Stomach smooth muscle (tissue), 2 donors: ENCODE measurements around the gene PI4KA.
"Not testable (repeated sequence)": the region's sequence is repeated elsewhere in the genome, so short reads cannot be mapped to it uniquely, and the experiment has no call there.

Experiments
- H3K27ac ChIP-seq: one replicate; pipeline ENCODE4 v1.7.0; 2013; ENCODE audit warnings: mild to moderate bottlenecking, low read length, inconsistent platforms
- H3K27me3 ChIP-seq, 2 donors: one replicate each; pipeline ENCODE4 v1.7.0; 2013; ENCODE audit warnings: low read length in 2 of 2; ENCODE audit not compliant: insufficient read depth in 2 of 2, control insufficient read depth in 1 of 2
- H3K36me3 ChIP-seq, 2 donors: one replicate each; pipeline ENCODE4 v1.7.0; 2013; ENCODE audit warnings: low read length in 2 of 2; ENCODE audit not compliant: control insufficient read depth in 2 of 2, insufficient read depth in 2 of 2
- H3K4me1 ChIP-seq: one replicate; pipeline ENCODE4 v1.7.0; 2013; ENCODE audit warnings: low read length; ENCODE audit not compliant: control insufficient read depth, insufficient read depth
- H3K4me3 ChIP-seq, 2 donors: one replicate each; pipeline ENCODE4 v1.7.0; 2013; ENCODE audit warnings: low read length in 2 of 2
- H3K9ac ChIP-seq, 2 donors: one replicate each; pipeline ENCODE4 v1.7.0; 2013; ENCODE audit warnings: low read length in 2 of 2, mild to moderate bottlenecking in 1 of 2
- H3K9me3 ChIP-seq, 2 donors: one replicate each; pipeline ENCODE4 v1.7.0; 2013; ENCODE audit warnings: low read length in 2 of 2; ENCODE audit not compliant: control insufficient read depth in 2 of 2
- donor health status: healthy.
- donor health status: Pancreatic carcinoma.

Gene PI4KA

GRCh38 chr22:20728523-20729190 lies 130.0 kb downstream of the PI4KA start:
- Histone ChIP-seq H3K27me3 (no peaks in the 10 kb centered on the region), H3K4me3 (no peak overlapping the region), H3K27ac (no peak overlapping the region), H3K9ac (no peak overlapping the region), H3K4me1 (no peaks in the 10 kb centered on the region), H3K9me3 (no peaks in the 10 kb centered on the region), H3K36me3 (peaks cover 31 to 42% of the 10 kb centered on the region in 2 donors)

GRCh38 chr22:20727118-20728015 lies 131.2 kb downstream of the PI4KA start:
- Histone ChIP-seq H3K9me3 (no peaks in the 10 kb centered on the region), H3K9ac (no peak overlapping the region), H3K4me1 (no peaks in the 10 kb centered on the region), H3K27ac (no peak overlapping the region), H3K36me3 (peaks cover 31 to 42% of the 10 kb centered on the region in 2 donors), H3K27me3 (no peaks in the 10 kb centered on the region), H3K4me3 (no peak overlapping the region)

DNA sequence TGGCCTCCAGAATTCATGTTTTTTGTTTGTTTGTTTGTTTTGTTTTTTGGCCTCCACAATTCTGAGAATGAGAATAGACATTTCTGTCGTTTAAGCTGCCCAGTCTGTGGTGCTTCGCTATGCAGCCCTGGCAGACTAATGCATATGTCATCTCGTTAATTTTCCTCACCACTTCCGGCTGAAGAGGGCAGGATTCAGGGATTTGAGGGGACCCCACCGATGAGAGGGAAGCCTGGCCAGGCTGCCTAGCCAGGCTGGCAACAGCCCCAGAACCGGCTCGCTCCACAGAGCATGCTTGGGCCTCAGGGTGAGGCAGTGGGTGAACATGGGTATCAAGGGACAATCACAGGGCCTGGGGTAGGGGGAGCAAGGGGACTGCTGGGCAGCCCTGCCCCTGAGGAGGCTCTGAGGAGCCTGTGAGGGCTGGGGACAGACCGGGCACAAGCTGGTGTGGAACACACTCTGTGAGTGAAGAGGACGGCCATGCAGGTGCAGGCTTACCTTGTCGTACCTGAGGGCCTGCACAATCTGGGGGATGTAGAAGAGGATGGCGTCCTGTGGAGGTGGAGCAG lies 132.5 kb downstream of the PI4KA start:
- Histone ChIP-seq H3K27me3 (no peaks in the 10 kb centered on the region), H3K36me3 (peaks cover 35 to 48% of the 10 kb centered on the region in 2 donors), H3K27ac (no peak overlapping the region), H3K4me1 (no peaks in the 10 kb centered on the region), H3K9me3 (no peaks in the 10 kb centered on the region), H3K4me3 (no peak overlapping the region), H3K9ac (no peak overlapping the region)

- Histone ChIP-seq H3K4me3 (no peak overlapping the region), H3K27ac (no peak overlapping the region), H3K4me1 (no peaks in the 10 kb centered on the region), H3K9ac (no peak overlapping the region), H3K9me3 (no peaks in the 10 kb centered on the region), H3K27me3 (no peaks in the 10 kb centered on the region), H3K36me3 (peaks cover 35 to 51% of the 10 kb centered on the region in 2 donors)
Observed at GRCh38 chr22:20724676-20725454, 133.7 kb downstream of the PI4KA start.

DNA sequence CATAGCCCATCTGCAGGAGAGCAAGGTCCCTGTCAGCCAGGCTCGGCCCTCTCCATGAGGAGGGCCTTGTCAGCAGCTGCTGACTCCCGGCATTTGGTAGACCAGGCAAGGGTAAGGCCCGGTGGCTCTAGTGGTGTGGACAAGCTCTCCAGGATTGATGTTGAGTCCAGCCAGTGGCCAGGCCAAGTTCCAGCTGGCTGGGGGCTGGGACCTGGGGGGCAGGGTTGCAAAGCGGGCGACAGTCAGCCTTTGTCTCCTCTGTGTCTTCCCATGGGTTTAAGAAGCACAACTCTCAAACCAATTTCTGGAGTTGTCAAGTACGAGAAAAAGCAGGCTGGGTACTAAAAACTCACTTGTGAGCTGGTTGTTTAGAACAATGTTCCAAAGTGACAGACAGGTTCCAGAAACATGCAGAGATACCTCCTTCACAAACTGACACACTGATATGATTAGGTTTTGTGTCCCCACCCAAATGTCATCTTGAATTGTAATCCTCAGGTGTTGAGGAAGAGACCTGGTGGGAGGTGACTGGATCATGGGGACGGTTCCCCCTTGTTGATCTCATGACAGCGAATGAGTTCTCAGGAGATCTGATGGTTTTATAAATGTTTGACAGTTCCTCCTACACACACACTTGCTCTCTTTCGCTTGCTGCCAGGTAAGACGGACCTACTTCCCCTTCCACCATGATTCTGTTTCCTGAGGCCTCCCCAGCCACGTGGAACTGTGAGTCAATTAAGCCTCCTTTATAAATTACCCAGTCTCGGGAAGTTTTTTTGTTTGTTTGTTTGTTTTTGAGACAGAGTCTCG lies 137.0 kb downstream of the PI4KA start:
- Histone ChIP-seq H3K9ac (no peak overlapping the region), H3K36me3 (peaks cover 11 to 25% of the 10 kb centered on the region in 2 donors), H3K27me3 (no peaks in the 10 kb centered on the region), H3K4me1 (no peaks in the 10 kb centered on the region), H3K9me3 (no peaks in the 10 kb centered on the region), H3K4me3 (no peak overlapping the region), H3K27ac (no peak overlapping the region)

DNA sequence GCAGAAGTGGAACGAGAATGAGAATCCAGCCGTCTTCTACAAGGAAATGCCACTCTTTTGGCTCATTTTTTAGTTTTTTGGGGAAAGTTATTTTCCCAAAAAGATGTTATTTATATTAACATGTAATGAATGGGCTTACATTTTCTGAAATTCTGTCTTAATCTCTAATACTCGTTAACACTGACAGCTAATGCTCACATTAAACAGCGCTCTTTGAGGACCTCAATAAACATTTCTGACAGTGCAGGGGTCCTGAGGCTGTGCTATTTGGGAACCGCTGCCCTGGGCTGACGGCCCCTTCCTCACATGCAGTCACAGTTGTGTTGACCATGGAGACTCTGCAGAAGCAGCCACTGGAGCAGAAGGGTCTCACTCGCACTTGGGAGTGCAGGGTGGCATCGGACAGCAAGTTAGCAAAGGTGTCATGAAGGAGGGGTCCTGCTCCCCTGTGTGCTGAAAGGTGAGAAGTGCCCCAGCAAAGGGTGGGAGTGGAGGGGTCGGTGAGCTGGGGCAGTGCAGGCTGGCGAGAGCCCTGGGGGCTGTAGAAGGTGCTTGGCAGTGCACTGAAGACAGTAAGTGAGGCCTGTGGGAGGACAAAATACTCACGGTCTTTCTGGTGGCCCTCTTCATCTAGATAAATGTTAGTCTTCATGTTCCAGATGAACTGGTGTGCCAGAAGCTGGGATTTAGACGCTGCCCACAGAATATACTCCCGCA lies 137.8 kb downstream of the PI4KA start:
- H3K36me3 ChIP-seq: peaks cover 7 to 18% of the 10 kb centered on the region in 2 donors
- H3K9ac ChIP-seq: no peak overlapping the region
- no peak overlapping the region for H3K27ac ChIP-seq
- no peak overlapping the region for H3K4me3 ChIP-seq
- H3K27me3 ChIP-seq: no peaks in the 10 kb centered on the region
- no peaks in the 10 kb centered on the region for H3K4me1 ChIP-seq
- H3K9me3 ChIP-seq: no peaks in the 10 kb centered on the region

DNA sequence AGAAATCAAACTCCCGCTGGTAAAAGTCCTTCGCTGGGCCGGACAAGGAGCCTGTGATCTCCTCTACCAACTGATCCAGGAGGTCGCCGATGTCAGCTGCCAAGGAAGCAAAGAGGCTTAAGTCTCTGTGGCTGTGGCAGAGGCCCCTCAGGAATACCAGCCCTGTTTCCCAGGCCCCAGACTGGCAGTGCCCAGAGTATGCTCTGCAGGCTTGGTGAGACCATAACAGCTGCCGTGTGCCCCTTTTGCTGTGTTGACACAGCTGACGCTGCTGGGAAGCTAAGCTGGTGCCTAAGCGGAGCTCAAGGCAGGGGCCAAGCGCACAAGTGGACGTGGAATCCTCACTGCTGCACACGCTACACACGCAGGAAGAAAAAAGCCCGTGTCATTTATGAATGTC lies 139.9 kb downstream of the PI4KA start:
- not testable (repeated sequence) for H3K27me3 ChIP-seq, H3K4me1 ChIP-seq, H3K9ac ChIP-seq, H3K4me3 ChIP-seq, H3K27ac ChIP-seq, H3K9me3 ChIP-seq
- peaks cover 7 to 15% of the 10 kb centered on the region in 2 donors for H3K36me3 ChIP-seq

- peaks cover 7 to 15% of the 10 kb centered on the region in 2 donors for H3K36me3 ChIP-seq
- not testable (repeated sequence) for H3K9ac ChIP-seq, H3K9me3 ChIP-seq, H3K27me3 ChIP-seq, H3K27ac ChIP-seq, H3K4me3 ChIP-seq, H3K4me1 ChIP-seq
Observed at GRCh38 chr22:20717981-20718380, 140.6 kb downstream of the PI4KA start.

DNA sequence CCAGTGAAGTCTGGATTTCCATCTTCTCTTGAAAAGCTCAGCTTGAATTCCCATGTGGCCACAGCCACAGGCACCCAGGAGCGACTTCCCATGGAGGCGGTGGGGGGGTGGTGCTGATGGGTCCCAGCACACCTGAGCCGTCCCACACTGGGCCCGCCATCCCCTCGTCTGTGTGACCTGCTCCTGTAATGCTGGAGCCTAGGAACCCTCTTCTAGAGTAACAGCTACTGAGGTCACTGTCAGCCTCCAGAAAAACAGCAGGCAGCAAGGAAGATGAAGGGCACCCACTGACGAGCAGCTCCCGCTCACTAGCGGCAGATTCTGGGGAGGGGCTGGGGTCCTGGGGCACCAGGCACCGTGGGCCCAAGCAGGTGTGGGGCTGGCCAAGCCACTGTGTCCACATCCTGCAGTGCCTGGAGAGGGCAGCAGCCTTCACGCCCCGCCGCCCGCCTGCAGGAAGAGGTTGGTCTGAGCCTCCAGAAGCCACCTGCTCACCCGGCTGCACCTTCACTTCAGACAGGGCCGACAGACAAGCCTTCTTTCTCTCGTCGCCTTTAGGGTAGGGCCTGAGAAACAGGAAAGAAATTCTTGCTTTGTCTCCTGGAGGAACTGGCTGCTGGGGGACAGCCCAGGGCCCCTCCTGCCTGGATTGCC lies 141.3 kb downstream of the PI4KA start:
- H3K27me3 ChIP-seq, H3K9ac ChIP-seq, H3K9me3 ChIP-seq, H3K4me3 ChIP-seq, H3K4me1 ChIP-seq, H3K27ac ChIP-seq: not testable (repeated sequence)
- H3K36me3 ChIP-seq: peaks cover 7 to 15% of the 10 kb centered on the region in 2 donors
